HEK293T (cell line): Measurements from ENCODE around the gene ECE2.

Experiments
- BHLHE40 ChIP-seq: fragments of 450-650 bp; IDR thresholded peaks from 2 replicates; pipeline ENCODE4 v1.6.1; 2016; ENCODE audit warnings: mild to moderate bottlenecking, moderate library complexity, borderline replicate concordance
- CTBP1 ChIP-seq: fragments of 450-650 bp; IDR thresholded peaks from 2 replicates; pipeline ENCODE4 v1.6.1; 2016; ENCODE audit warnings: borderline replicate concordance
- FOXA1 ChIP-seq: fragments of 450-650 bp; IDR thresholded peaks from 2 replicates; pipeline ENCODE4 v1.6.1; 2016; ENCODE audit warnings: mild to moderate bottlenecking
- FOXK2 ChIP-seq: fragments of 450-650 bp; IDR thresholded peaks from 2 replicates; pipeline ENCODE4 v1.6.1; 2016; ENCODE audit warnings: mild to moderate bottlenecking
- FOXM1 ChIP-seq: fragments of 450-650 bp; IDR thresholded peaks from 2 replicates; pipeline ENCODE4 v1.6.1; 2017; ENCODE audit warnings: mild to moderate bottlenecking, borderline replicate concordance
- HDGF ChIP-seq: fragments of 450-650 bp; IDR thresholded peaks from 2 replicates; pipeline ENCODE4 v1.6.1; 2017; ENCODE audit warnings: antibody characterized with exemption, borderline replicate concordance
- L3MBTL2 ChIP-seq: fragments of 450-650 bp; conservative IDR thresholded peaks from 2 replicates; pipeline ENCODE4 v1.6.1; 2016; ENCODE audit warnings: mild to moderate bottlenecking
- PKNOX1 ChIP-seq: fragments of 450-650 bp; IDR thresholded peaks from 2 replicates; pipeline ENCODE4 v1.6.1; 2016
- SP1 ChIP-seq: fragments of 450-650 bp; IDR thresholded peaks from 2 replicates; pipeline ENCODE4 v1.6.1; 2017
- ZNF384 ChIP-seq: fragments of 450-650 bp; IDR thresholded peaks from 2 replicates; pipeline ENCODE4 v1.6.1; 2016

GRCh38 chr3:184237211-184237610 is 38.6 kb upstream of the ECE2 start:
- TF ChIP-seq L3MBTL2: no peak
- TF ChIP-seq BHLHE40: no peak
- TF ChIP-seq FOXA1: no peak
- no peak for TF ChIP-seq CTBP1
- no peak for TF ChIP-seq FOXM1
- TF ChIP-seq SP1: no peak
- TF ChIP-seq HDGF: no peak
- no peak for TF ChIP-seq FOXK2
- TF ChIP-seq PKNOX1: no peak
- no peak for TF ChIP-seq ZNF384
